Amniotic stem cell (primary cell): ENCODE data around the gene GALNS.
A peak's percentile ranks its signal among the peaks of the same experiment; 100 is the strongest.
"Not testable (repeated sequence)": the region's sequence is repeated elsewhere in the genome, so short reads cannot be mapped to it uniquely, and the experiment has no call there.

Experiments
- DNase-seq: peaks from one replicate; lab custom pipeline; 2025; lab: John Stamatoyannopoulos, UW

GALNS gene

GRCh38 chr16:88805340-88805715 is 51.4 kb downstream of the GALNS start:
- DNase-seq = no peak

- no peak for DNase-seq
Observed at GRCh38 chr16:88804552-88805339, 52.0 kb downstream of the GALNS start.

GRCh38 chr16:88804173-88804551 is 52.6 kb downstream of the GALNS start:
- no peak for DNase-seq

- peak; percentile 20 for DNase-seq
Observed at GRCh38 chr16:88803264-88803987, 53.3 kb downstream of the GALNS start, which contains the start of gene CDT1. CDT1 (plus strand) TSS chr16:88803789; CDS start chr16:88803832, 43 bp downstream.

- no peak for DNase-seq
Observed at GRCh38 chr16:88800277-88800592, 56.5 kb downstream of the GALNS start.

GRCh38 chr16:88799569-88800276 is 57.0 kb downstream of the GALNS start:
- DNase-seq = no peak

- DNase-seq = no peak
Observed at GRCh38 chr16:88798772-88799455, 57.8 kb downstream of the GALNS start.

- no peak for DNase-seq
Observed at GRCh38 chr16:88798073-88798472, 58.7 kb downstream of the GALNS start.

GRCh38 chr16:88796278-88796677 is 60.5 kb downstream of the GALNS start:
- DNase-seq = no peak

GRCh38 chr16:88793251-88793954 is 63.3 kb downstream of the GALNS start:
- no peak for DNase-seq

- no peak for DNase-seq
Observed at GRCh38 chr16:88792668-88793250, 64.0 kb downstream of the GALNS start.

- no peak for DNase-seq
Observed at GRCh38 chr16:88792078-88792550, 64.6 kb downstream of the GALNS start.

GRCh38 chr16:88790312-88791211 is 66.2 kb downstream of the GALNS start:
- no peak for DNase-seq

GRCh38 chr16:88789594-88789993 is 67.2 kb downstream of the GALNS start:
- no peak for DNase-seq

GRCh38 chr16:88788749-88789148 is 68.0 kb downstream of the GALNS start:
- DNase-seq = not testable (repeated sequence)

GRCh38 chr16:88787579-88788314 is 69.0 kb downstream of the GALNS start:
- no peak for DNase-seq

- DNase-seq = peak; percentile 55
Observed at GRCh38 chr16:88785106-88785924, 71.4 kb downstream of the GALNS start, which contains the start of gene PIEZO1. PIEZO1 (minus strand) TSS chr16:88785220; CDS start chr16:88784964, 256 bp downstream.

GRCh38 chr16:88784856-88785105 is 72.0 kb downstream of the GALNS start:
- no peak for DNase-seq
